Stimulated activated CD4-positive, alpha-beta T cell treated with anti-CD3 and anti-CD28 coated beads, Interleukin-4, amount 100 ng/mL, for 24 hours (primary cell): Measurements from ENCODE around the gene PAX8.

Experiments used
- DNase-seq: peaks from one replicate; pipeline ENCODE4 v3.0.0-alpha.2; 2020

PAX8 gene

DNA sequence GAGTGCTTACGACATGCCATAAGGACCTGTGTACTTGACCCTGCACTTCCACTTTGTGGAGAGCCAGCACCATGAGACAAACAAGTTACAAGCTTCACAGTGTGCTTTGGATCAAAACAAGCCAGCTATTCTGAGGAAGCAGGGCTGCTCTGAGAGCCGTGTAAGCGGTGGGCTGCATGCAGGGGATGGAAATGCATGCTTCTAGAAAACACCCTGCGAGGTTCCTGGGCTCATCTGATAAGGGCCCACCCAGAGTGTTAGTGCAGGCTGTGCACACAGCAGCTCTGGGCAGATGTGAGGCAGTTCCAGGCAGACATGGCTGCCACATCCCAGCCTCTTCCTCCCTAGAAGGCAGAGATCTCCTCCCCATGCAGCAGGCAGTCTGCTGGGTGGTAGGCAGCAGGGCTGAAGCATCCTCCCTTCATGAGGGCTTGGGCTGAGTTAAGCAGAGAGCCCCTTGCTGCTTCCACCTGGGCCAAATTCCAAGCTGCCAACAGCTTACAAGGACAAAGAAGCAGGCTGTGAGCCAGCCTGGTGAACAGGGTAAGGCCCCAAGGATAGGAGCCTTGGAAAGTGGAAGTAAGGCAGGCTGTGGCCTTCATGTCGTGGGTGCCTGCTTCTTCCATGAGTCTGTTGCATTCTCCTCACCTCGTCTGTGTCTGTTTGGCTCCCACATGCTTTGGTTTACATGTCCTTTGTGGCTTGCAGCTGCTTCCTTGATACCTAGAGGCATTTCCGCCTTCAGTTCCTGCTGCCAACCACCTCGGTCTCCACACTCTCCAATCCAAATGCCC lies 97.3 kb downstream of the PAX8 start:
- DNase-seq: no peak

- peak; percentile 37 for DNase-seq
These were observed 98.4 kb downstream of the PAX8 start for GRCh38 chr2:113180131-113180946.

GRCh38 chr2:113179446-113180045 lies 99.2 kb downstream of the PAX8 start:
- no peak for DNase-seq

DNA sequence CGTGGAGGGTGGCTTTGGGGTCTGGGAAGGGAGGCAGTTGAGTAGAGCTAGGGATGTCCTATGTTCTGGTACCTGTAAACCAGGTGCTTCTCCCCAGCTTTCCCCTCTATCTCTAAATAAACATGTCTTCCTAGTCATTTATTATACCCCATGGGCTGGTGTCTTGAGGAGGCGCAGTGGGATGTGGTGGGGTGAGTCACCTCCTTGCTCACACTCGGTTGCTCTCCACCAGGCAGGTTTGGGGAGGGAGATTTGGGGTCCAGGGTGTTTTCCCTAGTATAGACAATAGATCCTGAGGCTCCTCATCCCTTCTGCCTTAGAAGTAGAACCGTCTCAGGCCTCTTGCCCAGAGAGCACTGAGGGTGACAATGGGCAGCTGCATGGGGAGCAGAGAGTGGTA lies 99.8 kb downstream of the PAX8 start:
- DNase-seq: peak; percentile 66

DNA sequence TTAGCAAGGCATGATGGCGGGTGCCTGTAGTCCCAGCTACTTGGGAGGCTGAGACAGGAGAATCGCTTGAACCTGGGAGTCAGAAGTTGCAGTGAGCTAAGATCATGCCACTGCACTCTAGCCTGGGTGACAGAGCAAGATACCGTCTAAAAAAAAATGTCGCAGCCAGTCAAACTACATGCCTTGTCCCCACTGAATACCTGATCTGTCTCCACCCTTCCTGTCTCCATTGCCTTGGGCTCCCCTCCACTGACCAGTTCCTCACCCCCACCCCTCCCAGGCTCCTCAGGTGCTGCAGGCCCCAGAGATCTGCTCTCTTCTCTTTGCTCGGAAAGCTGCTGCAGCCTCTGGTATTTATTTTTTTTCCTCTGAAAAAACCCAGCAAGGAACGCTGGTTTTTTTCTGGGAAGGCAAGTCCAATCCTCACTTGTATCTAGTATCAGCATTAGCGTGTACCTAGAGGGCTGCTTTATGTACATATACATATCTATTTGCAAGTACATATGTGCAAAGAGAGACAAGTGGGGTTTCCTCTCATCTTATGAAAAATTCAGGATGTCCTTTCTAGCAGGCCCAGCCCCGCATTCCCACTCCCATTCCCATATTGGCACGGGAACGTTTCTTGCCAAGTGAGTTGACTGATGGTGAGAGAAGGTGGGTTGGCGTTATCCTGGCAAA lies 100.5 kb downstream of the PAX8 start:
- DNase-seq: no peak

- no peak for DNase-seq
These were observed 101.9 kb downstream of the PAX8 start for GRCh38 chr2:113176696-113177355.

DNA sequence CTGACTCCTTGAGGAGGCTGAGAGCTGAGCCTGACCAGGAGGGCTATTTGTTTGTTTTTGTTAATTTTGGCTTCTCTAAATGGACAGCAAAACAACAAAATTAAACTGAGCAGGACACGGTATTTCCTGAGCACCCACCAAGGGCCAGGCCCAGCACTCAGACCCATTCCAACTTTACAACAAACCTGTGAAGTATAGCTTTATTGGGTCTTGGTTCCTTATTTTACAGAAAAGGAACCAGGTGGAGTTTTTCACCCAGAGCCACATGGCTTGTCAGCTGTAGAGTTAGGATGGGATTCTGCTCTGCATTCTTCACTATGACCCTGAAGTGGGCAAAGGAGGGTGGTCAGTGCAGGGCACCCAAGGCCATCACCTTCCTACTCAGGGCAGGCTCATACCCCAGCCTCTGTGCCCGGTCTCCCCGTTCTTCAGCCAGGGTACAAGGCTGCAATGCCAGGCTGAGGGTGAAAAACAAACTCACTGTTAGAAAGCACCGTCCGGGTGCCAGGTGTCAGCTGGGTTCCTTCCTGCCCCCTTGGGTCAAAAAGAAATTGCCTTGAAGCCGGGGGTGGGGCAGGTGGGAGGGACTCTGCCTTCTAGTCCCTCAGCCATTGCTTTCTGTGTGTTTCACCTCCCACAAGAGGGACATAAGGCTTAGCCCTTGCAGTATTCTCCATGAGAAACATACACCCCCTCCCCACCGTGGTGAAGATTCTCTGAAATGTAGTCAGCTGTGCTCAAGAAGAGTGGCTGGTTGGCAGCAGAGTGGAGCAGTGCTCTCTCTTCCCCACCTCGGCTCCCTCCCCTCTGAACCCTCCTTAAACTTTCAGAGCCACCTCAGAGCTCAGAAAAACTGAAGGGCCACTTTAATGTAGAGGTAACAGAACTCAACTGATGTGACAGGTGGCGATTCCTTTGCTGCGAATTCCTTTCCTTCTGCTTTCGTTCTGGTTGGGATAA lies 102.7 kb downstream of the PAX8 start:
- no peak for DNase-seq

GRCh38 chr2:113175042-113175628 lies 103.6 kb downstream of the PAX8 start:
- DNase-seq: peak; percentile 69

DNA sequence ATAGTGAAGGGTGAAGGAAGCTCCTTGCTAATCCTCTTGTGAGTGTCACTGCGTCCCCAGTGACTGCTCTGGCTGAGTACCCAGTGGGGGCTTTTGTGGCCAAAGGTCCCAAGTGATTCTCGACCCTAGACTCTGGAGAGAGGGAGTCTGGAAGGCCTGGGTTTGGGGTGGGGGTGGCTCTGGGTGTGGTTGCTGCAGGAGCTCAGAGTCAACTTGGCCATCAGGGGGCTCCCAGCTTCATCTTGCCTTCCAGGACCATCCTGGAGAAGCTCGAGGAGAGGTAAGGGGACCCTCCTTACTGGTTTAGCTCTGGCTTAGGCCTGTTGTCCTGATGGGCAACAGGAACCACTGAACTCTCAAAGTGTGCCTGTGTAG lies 104.4 kb downstream of the PAX8 start:
- DNase-seq: no peak

GRCh38 chr2:113173542-113174375 lies 105.0 kb downstream of the PAX8 start, which contains the start of gene PSD4:
Gene PSD4, plus strand, starts transcription at chr2:113173971. Its CDS starts 8,486 bp downstream, at chr2:113182457.
- peak; percentile 86 for DNase-seq

GRCh38 chr2:113172721-113173541 lies 105.8 kb downstream of the PAX8 start:
- DNase-seq: no peak

DNA sequence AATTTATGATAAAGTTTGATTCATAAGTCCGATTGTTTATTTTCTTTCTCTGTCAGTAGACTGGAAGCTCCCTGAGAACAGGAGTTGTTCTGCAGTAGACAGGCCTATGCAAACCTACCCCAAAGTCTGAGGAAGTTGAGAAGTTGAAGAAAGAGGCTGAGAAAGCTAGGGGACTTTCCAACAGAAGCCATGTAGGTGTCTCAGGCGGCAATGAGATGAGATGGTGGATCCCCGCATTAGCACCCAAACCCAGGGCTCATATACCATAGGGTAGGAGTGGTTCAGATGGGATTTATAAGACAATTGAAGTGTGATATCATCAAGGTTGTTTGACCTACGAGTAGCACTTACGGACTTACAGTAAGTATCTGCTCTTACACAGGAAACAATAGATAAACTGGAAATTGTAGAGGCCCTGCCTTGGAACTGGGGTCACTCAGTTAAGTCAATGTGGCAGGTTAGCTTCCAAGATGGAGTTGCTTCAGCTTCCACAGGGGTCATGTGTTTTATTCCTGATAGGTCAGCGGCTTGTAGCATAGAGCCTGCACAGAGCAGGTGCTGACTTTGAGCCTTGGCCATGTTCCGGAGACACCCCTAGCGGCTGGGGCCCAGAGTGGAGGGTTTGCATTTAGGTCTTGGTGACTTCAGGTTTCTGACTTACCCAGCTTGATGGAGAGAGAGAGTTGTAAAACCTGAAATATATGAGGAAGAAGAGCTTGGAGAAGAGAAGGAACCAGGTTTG lies 107.2 kb downstream of the PAX8 start:
- no peak for DNase-seq

- no peak for DNase-seq
These were observed 109.1 kb downstream of the PAX8 start for GRCh38 chr2:113169586-113169985.

- no peak for DNase-seq
These were observed 109.7 kb downstream of the PAX8 start for GRCh38 chr2:113169002-113169530.

GRCh38 chr2:113167962-113168340 lies 110.8 kb downstream of the PAX8 start:
- DNase-seq: no peak

- DNase-seq: peak; percentile 42
These were observed 111.4 kb downstream of the PAX8 start for GRCh38 chr2:113167115-113167932.

GRCh38 chr2:113166187-113166645 lies 112.5 kb downstream of the PAX8 start:
- DNase-seq: no peak
